GM12892 (cell line): ENCODE results near the gene FBRSL1.

Experiments used
- POLR2A ChIP-seq: IDR thresholded peaks from 2 replicates; pipeline ENCODE4 v1.6.1; 2011; ENCODE audit warnings: low read depth, low read length, control low read depth
- POLR2AphosphoS5 ChIP-seq: IDR thresholded peaks from 2 replicates; pipeline ENCODE4 v1.6.1; 2011; ENCODE audit warnings: low read depth, low read length, control low read depth
- TAF1 ChIP-seq: IDR thresholded peaks from 2 replicates; pipeline ENCODE4 v1.6.1; 2011; ENCODE audit warnings: low read depth, mild to moderate bottlenecking, control low read depth, low read length, borderline replicate concordance

DNA sequence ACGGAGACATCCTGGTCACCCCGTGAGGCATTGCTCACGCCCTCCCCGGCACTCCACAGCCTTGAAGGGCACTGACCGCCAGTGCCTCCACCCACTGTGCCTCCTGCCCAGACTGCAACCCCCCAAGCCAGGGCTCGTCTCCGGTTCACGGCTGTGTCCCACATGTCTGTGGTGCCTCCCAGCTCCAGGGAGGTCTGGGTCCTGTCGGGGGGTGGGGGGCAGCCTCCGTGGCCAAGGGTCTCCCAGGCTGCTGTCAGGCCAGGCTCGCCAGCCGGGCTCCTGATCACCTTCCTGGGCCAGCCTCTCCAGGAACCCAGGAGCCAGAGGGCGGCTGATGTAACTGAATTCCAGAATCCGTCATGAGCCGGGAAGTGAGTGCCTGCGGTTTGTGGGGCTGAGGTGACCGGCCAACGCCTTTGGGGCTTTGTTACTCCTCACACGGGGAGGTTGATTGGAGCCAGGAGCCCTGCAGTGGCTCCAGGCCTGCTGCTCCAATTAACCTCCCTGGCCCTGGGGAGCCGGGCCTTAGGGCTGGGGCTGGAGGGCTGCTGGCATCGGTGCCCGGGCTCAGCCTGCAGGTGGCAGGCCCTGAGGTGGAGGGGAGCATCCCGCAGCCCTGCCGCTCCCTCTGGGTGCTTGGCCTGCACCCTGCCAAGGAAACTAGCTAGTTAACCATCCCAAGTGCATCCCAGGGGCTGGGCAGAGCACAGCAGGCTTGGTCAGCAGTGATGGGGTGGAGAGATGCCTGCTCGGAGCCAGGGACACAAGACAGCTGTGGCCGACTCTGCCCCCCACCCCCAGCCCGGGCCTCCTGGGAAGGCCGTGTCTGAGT lies 36.4 kb upstream of the FBRSL1 start:
- TF ChIP-seq TAF1 (no peak), POLR2A (no peak), POLR2AphosphoS5 (no peak)
